GM18526 (cell line): ENCODE results near the gene MEI1.

ENCODE experiments used
- POLR2A ChIP-seq: IDR thresholded peaks from 3 replicates; pipeline ENCODE4 v1.6.1; 2011; ENCODE audit not compliant: insufficient read length; ENCODE audit errors: extremely low read depth

The MEI1 gene

DNA sequence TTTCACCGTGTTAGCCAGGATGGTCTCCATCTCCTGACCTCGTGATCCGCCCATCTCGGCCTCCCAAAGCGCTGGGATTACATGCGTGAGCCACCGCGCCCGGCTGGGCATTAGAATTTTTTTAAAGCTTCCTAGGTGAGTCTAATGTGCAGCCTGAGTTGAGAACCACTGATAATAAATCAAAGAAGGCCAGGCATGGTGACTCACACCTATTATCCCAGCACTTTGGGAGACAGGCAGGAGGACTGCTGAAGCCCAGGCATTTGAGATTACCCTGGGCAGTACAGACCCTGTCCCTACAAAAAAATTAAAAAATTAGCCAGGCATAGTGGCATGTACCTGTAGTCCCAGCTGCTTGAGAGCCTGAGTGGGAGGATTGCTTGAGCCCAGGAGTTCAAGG lies 13.7 kb downstream of the MEI1 start:
- TF ChIP-seq POLR2A = no peak

DNA sequence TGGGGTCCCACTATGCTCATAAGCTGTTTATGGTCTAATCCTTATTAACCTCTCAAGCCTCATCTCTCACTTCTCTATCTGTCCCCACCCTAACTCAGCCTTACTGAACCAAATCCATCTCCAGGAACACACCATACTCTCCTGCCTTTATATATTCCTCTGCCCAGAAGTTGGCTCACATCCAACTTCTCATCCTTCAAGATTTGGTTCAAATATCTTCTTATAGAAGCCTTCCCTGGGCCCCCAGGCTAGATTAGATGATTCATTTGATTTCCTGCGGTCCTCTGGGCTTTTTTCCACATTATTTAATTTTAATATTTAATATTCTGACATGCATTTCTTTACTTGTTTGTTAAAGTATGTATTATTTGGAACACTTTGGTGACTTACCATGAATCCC lies 23.2 kb downstream of the MEI1 start:
- no peak for TF ChIP-seq POLR2A

DNA sequence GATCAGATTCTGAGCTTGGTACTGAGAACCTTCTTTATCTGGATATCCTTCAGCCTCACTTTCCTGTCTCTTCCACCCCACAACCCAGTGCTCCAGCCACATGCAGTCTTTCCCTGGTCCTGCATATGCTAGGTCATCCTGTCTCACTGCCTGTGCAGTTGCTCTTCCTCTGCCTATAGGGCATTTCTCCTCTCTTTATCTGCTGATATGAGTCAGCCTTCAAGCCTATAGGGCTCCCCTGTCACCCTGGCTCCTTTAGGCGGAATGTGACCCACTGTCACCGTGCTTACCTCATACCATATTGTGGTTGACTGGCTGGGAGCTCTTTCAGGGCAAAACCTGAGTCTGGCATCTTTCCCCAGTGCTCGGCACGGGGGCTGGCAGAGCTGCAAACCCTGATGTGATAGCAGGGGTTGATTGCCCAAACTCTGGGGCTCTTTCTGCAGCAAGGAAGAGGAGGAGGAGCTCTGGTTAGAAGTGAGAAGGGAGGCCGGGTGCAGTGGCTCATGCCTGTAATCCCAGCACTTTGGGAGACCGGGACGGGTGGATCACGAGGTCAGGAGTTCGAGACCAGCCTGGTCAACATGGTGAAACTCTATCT lies 26.3 kb downstream of the MEI1 start:
- TF ChIP-seq POLR2A = no peak

DNA sequence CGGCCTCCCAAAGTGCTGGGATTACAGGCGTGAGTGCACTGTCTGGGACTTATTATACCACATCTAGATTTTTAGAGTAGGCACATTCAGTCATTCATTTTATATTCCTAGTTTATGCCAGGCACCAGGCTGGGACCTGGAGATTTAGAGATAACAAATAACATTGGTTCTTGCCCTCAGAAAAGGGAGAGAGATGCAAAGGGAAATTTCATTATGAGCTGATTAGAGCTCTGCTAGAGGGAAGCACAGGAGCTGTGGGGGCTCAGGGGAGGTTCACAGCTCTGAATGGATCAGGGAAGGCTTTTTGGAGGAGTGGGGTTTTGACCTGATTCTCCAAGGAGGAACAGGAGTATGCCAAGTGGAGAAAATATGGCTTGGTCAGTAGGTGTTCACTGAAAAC lies 32.3 kb downstream of the MEI1 start:
- no peak for TF ChIP-seq POLR2A

DNA sequence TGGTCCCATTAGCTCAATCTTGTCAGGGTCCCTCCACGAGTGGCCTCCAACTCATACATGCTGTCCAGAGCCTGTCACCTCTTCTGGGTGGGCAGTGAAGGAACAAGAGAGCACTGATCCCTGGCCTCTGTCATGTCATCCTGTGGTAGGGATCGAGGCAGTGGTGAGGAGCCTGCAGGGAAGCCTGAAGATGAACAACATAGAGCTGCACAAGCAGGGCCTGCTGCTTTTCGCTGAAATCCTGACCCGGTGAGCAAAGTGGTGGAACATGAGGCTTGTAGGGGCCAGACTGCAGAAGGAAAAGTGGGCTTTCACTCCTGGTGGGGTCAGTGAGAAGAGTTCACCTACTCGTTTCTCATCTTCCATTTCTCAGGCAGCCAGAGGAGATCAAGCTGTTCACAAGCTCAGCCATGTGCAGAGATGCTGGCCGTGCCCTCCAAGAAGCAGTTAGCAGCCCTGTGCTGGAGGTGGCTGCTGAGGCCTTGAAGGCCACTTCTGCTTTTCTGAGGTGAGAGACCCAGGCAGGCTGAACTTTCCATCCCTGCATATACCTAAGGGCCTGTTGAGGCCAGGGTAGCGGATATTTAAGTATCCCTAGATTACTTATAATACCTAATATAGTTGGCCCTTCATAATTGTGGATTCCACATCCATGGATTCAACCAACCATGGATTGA lies 32.9 kb downstream of the MEI1 start:
- TF ChIP-seq POLR2A = no peak

DNA sequence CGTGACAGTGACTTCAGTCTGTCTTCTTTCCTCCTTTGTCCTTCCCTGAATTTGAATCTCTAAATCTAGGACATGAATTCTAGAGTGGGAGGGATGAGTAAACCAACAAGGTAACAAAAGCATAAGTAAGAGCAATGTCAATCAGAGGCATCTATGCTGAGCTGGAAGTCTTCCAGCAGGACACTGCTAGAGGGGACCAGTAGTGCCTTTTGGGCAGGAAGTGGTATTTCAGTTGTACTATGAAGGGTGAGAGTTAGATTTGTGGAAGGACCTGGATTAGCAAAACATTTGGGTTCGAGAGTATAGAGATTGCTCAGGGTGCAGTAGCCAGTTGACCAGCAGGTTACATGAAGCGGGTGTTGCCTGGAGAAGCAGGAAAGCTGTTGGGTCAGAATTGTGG lies 40.3 kb downstream of the MEI1 start:
- no peak for TF ChIP-seq POLR2A

DNA sequence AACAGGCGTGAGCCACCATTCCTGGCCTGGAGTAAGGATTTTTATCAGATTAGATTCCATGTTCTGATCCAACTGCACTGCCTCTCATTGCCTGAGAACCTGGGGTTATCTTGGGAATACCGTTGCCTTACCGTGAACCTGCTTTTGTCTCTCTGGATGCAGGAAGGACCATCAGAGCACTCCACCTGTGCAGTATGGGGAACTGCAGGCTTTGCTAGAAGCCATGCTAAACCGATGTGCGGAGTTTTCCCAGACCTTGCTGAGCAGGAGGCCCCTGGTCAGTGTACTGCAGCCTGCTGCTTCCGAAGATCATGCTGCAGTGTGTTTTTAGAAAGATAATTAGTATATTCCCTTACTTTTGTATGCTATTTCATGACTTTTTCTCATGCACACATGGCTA lies 43.6 kb downstream of the MEI1 start:
- no peak for TF ChIP-seq POLR2A

DNA sequence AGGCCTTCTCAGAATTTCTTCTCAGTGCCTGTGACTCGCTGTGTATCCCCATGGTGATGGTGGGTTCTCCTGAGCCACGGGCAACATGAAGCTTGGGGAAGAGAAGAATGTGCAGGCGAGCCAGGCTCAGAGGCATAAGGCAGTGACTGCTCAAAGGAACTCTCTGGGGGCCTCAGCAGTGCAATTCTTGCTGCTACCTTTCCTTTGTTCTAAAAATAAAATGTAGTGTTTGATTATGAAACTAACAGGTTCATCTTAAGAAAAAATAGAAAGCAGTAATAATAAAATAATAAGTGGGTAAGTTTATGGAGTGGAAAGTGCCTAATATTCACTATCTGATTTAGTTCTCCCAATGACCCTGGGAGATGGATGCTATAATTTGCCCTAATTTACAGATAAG lies 46.7 kb downstream of the MEI1 start:
- TF ChIP-seq POLR2A = no peak

DNA sequence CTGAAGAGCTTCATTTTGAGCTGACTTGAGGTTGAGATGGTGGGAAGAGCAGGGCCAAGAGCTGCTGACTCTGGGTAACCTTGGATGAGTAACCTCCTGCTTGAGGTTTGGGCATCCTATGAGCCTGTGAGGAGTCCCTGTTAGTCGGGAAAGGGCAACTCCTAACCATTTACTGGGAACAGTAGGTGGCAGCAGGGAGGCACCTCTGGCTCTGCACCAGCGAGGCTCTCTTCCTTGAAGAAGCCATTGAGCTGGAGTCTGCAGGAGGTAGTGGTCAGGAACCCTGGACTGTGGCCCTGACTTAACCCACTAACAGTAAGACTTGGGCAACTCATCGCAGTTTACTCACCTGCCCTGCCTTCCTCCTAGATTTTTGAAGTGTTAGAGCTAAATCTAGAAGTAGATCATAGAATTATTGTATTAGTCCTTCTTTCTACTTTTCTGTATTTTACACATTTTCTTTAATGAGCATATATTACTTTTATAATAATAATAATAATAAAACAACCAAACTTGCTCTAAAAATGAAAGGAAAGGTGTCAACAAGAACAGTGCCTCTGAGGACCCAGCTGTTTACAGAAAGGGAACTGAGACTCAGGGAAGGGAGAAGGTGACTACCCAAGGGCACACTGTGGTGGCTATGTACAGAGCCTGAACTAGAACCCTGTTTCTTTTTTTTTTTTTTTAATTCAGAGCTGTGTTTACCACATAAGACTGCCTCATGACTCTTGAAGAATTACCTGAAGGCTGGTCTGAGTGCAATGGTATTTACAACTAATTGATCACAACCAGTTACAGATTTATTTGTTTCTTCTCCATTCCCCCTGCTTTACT lies 47.5 kb downstream of the MEI1 start:
- TF ChIP-seq POLR2A = no peak

DNA sequence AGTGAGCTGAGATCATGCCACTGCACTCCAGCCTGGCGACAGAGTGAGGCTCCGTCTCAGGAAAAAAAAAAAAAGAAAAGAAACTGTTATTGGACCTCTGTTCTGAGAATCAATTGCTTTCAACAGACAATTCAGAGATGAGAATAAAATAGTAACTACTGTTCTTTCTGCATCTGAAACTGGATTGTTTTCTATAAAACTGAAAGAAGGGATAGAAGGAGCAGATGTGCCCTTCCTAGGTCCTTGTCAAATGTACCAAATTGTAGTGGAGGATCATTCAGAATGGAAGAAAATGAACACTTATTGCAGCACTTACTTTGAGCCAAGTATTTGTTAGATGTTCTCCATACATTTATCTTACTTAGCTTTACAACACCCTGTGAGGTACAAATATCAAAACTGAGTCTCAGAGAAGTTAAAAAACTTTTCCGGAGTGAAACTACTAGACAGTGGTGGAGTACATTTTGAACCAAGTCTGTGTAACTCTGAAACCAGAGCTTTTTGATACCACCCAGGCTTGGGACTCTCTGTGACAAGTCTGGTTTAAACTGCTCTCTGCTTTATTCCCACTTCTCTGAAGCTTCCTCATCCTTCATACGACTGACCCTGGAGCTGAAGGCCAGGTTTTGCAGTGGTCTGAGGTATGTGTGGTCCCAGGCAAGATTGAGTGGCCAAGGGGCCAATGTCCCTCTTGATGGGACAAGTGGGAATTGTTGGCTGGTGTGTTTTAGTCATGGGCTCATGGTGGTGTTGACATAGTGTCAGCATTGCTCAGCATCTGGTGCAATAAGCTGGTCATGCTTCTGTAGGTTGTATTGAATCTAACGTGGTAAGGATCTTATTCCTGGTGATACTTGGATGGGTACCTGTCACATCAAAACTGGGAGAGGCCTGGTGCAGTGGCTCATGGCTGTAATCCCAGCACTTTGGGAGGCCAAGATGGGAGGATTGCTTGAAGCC lies 53.0 kb downstream of the MEI1 start:
- no peak for TF ChIP-seq POLR2A

DNA sequence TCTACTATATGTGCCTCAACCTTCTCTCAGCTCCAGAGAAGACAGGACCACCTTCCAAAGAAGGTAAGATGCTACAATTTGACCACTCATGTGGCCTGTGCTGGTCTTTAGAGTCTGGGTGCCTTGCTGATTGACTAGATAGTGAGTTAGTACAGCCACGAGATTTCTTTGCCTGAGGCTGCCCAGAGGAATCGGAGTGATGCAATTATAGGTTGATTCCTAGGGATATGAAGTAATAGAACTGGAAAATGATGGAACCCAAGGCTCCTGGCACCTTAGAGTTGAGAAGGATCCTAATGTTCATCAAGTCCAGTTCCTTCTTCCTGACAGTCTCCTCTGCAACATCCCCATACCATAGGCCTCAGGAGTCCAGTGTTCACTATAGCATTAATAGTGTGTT lies 54.7 kb downstream of the MEI1 start:
- no peak for TF ChIP-seq POLR2A

DNA sequence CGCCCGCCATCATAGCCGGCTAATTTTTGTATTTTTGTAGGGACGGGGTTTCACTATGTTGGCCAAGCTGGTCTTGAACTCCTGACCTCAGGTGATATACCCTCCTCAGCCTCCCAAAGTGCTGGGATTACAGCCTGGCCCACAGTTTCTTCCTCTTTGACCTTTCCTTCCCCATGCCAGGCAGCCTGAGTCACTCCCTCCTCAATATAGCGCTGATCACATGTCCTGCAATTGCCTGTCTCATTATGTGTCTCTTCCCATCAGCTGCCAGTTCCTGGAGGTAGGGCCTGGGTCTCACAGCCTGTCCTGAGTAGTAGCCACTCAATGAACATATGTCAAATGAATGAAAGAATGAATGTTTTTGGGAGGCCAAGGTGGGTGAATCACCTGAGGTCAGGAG lies 58.2 kb downstream of the MEI1 start:
- no peak for TF ChIP-seq POLR2A

DNA sequence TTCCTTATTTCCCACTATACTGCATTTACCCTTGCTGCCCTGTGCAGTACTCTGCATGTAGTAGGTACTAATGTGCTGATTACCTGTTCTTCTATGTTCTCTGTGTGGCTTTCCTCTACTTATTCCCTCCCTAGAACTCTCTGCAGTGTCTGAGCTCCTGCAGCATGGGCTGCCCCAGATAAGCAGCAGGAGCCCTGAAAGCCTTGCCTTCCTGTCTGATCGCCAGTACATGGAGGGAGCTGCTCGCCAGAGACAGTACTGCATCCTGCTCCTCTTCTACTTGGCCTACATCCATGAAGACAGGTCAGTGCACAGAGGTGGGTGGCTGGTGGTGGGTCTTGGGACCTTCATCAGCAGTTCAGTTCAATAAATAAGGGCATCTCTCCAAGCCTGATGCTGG lies 58.9 kb downstream of the MEI1 start:
- no peak for TF ChIP-seq POLR2A

DNA sequence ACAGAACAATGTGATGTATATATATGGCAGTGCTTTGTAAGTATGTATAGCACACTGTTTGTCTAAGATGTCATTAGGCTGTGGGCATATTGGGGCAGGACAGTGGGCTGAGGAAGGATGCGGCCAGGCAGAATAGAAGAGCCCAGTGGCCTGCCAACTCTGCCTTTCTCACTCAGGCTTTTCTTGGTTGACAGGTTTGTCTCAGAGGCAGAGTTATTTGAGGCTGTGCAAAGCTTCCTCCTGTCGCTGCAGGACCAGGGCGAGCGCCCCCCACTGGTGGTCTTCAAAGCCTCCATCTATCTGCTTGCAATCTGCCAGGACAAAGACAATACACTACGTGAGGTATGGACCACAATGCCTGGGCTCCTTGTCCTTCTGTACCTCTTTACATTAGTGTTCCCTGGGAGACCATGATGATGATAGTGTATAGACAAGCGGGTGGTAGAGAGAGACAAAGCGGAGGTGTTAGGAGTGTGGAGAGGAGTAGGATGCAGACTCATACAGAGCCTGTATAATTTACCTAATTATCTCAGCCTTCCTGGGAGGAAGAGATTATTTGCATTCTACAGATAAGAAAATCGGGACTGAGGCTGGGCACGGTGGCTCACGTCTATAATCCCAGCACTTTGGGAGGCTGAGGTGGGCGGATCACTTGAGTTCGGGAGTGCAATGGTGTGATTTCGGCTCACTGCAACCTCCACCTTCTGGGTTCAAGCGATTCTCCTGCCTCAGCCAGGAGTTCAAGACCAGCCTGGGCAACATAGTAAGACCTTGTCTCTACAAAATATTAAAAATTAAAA lies 63.9 kb downstream of the MEI1 start:
- no peak for TF ChIP-seq POLR2A
